Endothelial cell of umbilical vein (primary cell): ENCODE data around the gene ABHD17A.

Source experiments
- CTCF ChIP-seq, 2 donors: IDR thresholded peaks; 1 replicate in 1 of 2; 2 replicates in 1 of 2; pipeline ENCODE4 v1.5.1; 2011; ENCODE audit warnings: low read length in 2 of 2, mild to moderate bottlenecking in 2 of 2, moderate library complexity in 2 of 2, control low read depth in 1 of 2, inconsistent platforms in 1 of 2, low read depth in 1 of 2; ENCODE audit not compliant: insufficient read depth in 1 of 2; ENCODE audit errors: extremely low read depth in 1 of 2
- EZH2 ChIP-seq: IDR thresholded peaks from 2 replicates; pipeline ENCODE4 v1.6.1; 2012; ENCODE audit warnings: borderline replicate concordance, low read depth, mild to moderate bottlenecking, moderate library complexity, low read length, inconsistent platforms; ENCODE audit not compliant: severe bottlenecking
- FOS ChIP-seq: IDR thresholded peaks from 2 replicates; pipeline ENCODE4 v1.6.1; 2011; ENCODE audit warnings: mild to moderate bottlenecking, low read length, moderate library complexity, borderline replicate concordance; ENCODE audit not compliant: insufficient read depth
- MAX ChIP-seq: IDR thresholded peaks from 2 replicates; pipeline ENCODE4 v1.6.1; 2011; ENCODE audit not compliant: insufficient read depth, insufficient read length
- MYC ChIP-seq: IDR thresholded peaks from one replicate; pipeline ENCODE4 v1.6.1; 2011; ENCODE audit warnings: mild to moderate bottlenecking, low read depth, low read length
- POLR2A ChIP-seq: IDR thresholded peaks from 2 replicates; pipeline ENCODE4 v1.6.1; 2012; ENCODE audit warnings: low read depth, mild to moderate bottlenecking, control low read depth, low read length

- TF ChIP-seq MYC (no peak), POLR2A (no peak), CTCF (IDR thresholded peaks at IDR 0.05; ENCODE audit: extremely low read depth in 1 of 2, insufficient read depth in 1 of 2, low read depth in 1 of 2, low read length in 2 of 2) (no peak), EZH2 (no peak), FOS (no peak), MAX (no peak)
These were observed 51.8 kb downstream of the ABHD17A start for GRCh38 chr19:1833540-1833939.
